Measurements from ENCODE around the gene S1PR4.

S1PR4 gene

GRCh38 chr19:3224346-3225168, 46.0 kb downstream of the S1PR4 start, which contains the start of gene CELF5:
TSS of gene CELF5 (plus strand) at chr19:3224661. CDS start at chr19:3224740, 79 bp downstream.
- DNase-seq: peak; percentile 35

- DNase-seq: no peak
Measured at GRCh38 chr19:3225169-3225485, 46.6 kb downstream of the S1PR4 start.

GRCh38 chr19:3225677-3226093, 47.1 kb downstream of the S1PR4 start:
- no peak for DNase-seq

- no peak for DNase-seq
Measured at GRCh38 chr19:3227054-3227626, 48.6 kb downstream of the S1PR4 start.

GRCh38 chr19:3229346-3229743, 50.8 kb downstream of the S1PR4 start:
- no peak for DNase-seq

Data from NCI-H510A (cell line).